HL-60 (cell line): Measurements from ENCODE around the gene FBN2.

ENCODE experiments used
- DNase-seq, 2 experiments: peaks; one replicate each; pipeline ENCODE4 v3.0.0-alpha.2; 2010 to 2020; ENCODE audit warnings: low read depth in 1 of 2, low spot score in 1 of 2
- H3K27ac ChIP-seq: fragments of 250-450 bp; sonication (Bioruptor Pico); replicated peaks from 2 replicates; pipeline ENCODE4 v1.5.1; 2020; ENCODE audit warnings: mild to moderate bottlenecking, moderate library complexity
- H3K27me3 ChIP-seq: fragments of 250-450 bp; sonication (Bioruptor Pico); 2 replicates; pipeline ENCODE4 v1.5.1; 2021; ENCODE audit warnings: mild to moderate bottlenecking, moderate library complexity; ENCODE audit not compliant: insufficient read depth, poor library complexity, severe bottlenecking
- H3K4me3 ChIP-seq: replicated peaks from 2 replicates; pipeline ENCODE4 v1.5.1; 2011; ENCODE audit warnings: mild to moderate bottlenecking, control low read depth, low read length; ENCODE audit not compliant: insufficient read depth
- CTCF ChIP-seq: IDR thresholded peaks from one replicate; pipeline ENCODE4 v1.5.1; 2011; ENCODE audit warnings: low read length, control low read depth, inconsistent platforms; ENCODE audit not compliant: insufficient read depth
- GABPA ChIP-seq: IDR thresholded peaks from 2 replicates; pipeline ENCODE4 v1.6.1; 2012; ENCODE audit warnings: low read depth
- POLR2AphosphoS5 ChIP-seq: IDR thresholded peaks from 2 replicates; pipeline ENCODE4 v1.6.1; 2012; ENCODE audit warnings: low read depth
- REST ChIP-seq: IDR thresholded peaks from 2 replicates; pipeline ENCODE4 v1.6.1; 2012; ENCODE audit warnings: low read depth; ENCODE audit not compliant: insufficient replicate concordance
- SPI1 ChIP-seq: IDR thresholded peaks from 2 replicates; pipeline ENCODE4 v1.6.1; 2012; ENCODE audit warnings: low read depth, mild to moderate bottlenecking, borderline replicate concordance
- long read RNA-seq: library from polyadenylated mRNA; unstranded; transcript quantifications from one replicate; pipeline ENCODE4 v2.0.0, GENCODE V29; 2020

FBN2 gene
- long read RNA-seq, transcript FBN2-207 (7 exons, 1,977 nt), result major isoform, 6 of 50 reads
- long read RNA-seq, partial matches to known transcripts, result 32 of 50 reads
- long read RNA-seq, other reads (novel, unspliced or antisense), result 12 of 50 reads

DNA sequence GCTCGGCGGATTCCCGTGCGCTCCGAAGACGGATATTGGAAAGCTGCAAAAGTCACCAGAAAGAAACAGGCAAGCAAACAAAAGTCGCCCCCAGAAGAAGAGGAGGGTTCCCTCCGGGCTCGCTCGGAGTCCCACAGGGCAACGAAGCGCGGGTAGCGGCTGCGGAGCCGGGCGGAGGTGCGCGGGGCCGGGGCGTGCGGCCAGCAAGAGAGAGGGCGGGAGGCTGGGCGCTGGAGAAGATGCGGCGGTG, at the start of gene FBN2:
Gene FBN2, minus strand, starts transcription at position 246 of the 250 bp plus-strand sequence. CDS start 642 bp downstream, outside the sequence.
- H3K27ac ChIP-seq, result peak within 1 kb of the TSS; percentile 87
- no peak for DNase-seq
- H3K27me3 ChIP-seq, result no peaks in the 10 kb centered on the region
- peak within 1 kb of the TSS; percentile 55 for H3K4me3 ChIP-seq
- no peak for TF ChIP-seq SPI1
- peak; percentile 30 for TF ChIP-seq REST
- TF ChIP-seq GABPA, result no peak
- no peak for TF ChIP-seq CTCF
- peak; percentile 15; the same call in 1 of the 2 replicates for TF ChIP-seq POLR2AphosphoS5

GRCh38 chr5:128587275-128587674, 49.2 kb upstream of the FBN2 start:
- Histone ChIP-seq H3K27ac (no peak overlapping the region), H3K27me3 (no peaks in the 10 kb centered on the region), H3K4me3 (no peak overlapping the region)
- TF ChIP-seq REST (no peak), GABPA (no peak), POLR2AphosphoS5 (no peak), CTCF (no peak), SPI1 (no peak)
- no peak for DNase-seq

GRCh38 chr5:128586848-128587247, 48.8 kb upstream of the FBN2 start:
- H3K27me3 ChIP-seq, result no peaks in the 10 kb centered on the region
- no peak for TF ChIP-seq POLR2AphosphoS5
- no peak for TF ChIP-seq GABPA
- TF ChIP-seq SPI1, result no peak
- H3K27ac ChIP-seq, result no peak overlapping the region
- no peak overlapping the region for H3K4me3 ChIP-seq
- DNase-seq, result no peak

DNA sequence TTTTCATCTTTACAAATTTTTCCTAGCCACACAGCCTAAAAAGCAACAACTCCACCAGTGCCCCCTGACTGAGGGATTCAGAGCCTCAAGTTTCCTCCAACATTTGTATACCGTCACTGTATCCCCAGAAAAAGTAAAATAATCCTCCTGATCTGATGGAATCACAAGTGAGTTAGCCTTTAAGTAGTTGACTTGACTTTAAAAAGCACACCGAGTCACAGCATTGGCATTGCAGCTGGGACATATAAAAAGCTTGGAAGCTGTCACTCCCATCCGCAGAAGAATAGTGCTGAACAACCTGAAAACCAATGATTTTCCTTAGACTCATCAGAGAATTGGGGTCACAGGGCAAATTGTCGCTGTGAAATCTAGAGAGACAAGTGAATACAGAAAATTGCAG, 41.6 kb upstream of the FBN2 start:
- H3K27ac ChIP-seq, result no peak overlapping the region
- TF ChIP-seq SPI1 (no peak), POLR2AphosphoS5 (no peak), REST (no peak)
- DNase-seq, result no peak
- no peaks in the 10 kb centered on the region for H3K27me3 ChIP-seq
- no peak overlapping the region for H3K4me3 ChIP-seq
